ENCODE measurements around the gene SS18L1. TPM values are rescaled to one million over a fixed set of nuclear protein-coding genes. Genes with fewer than 3 reads are reported as not detected.
A peak's percentile ranks its signal among the peaks of the same experiment; 100 is the strongest.

The SS18L1 gene
- total RNA-seq, 1 donor from 2014 or later: 5.5 TPM

GRCh38 chr20:62168890-62169435 is 25.4 kb downstream of the SS18L1 start:
- no peak for DNase-seq (ENCODE audit: low spot score)

DNA sequence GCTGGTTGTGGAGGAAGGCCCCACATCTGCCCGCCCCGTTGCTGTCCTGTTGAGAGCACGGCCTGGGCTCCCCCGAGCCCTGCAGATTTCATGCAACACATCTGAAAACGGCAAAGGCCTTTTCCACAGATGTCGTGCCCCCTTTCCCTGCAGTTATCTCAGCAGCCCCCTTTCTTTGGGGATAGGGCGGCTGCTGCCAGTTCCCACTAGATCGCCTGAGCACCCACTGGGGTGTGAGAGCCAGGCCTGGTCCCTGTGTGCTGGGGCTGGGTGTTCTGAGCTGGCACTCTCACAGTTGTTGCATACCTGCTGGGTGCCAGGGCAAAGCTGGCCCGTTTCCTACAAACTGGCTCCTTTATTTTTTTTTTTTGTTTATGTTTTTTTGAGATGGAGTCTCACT is 27.0 kb downstream of the SS18L1 start:
- no peak for DNase-seq (ENCODE audit: low spot score)

GRCh38 chr20:62171245-62171644 is 27.7 kb downstream of the SS18L1 start:
- DNase-seq (ENCODE audit: low spot score): no peak

DNA sequence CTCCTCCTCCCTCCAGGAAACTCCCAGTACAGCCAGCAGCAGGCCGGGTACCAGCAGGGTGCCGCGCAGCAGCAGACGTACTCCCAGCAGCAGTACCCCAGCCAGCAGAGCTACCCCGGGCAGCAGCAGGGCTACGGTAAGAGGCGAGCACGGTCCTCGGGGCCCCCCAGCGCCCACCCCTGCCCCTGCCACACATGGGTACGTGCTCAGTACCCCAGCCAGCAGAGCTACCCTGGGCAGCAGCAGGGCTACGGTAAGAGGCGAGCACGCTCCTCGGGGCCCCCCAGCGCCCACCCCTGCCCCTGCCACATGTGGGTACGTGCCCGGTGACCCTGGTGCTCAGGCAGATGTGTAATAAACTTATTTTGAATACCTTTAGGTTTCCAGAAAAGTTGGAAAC is 29.1 kb downstream of the SS18L1 start:
- DNase-seq (ENCODE audit: low spot score): no peak

DNA sequence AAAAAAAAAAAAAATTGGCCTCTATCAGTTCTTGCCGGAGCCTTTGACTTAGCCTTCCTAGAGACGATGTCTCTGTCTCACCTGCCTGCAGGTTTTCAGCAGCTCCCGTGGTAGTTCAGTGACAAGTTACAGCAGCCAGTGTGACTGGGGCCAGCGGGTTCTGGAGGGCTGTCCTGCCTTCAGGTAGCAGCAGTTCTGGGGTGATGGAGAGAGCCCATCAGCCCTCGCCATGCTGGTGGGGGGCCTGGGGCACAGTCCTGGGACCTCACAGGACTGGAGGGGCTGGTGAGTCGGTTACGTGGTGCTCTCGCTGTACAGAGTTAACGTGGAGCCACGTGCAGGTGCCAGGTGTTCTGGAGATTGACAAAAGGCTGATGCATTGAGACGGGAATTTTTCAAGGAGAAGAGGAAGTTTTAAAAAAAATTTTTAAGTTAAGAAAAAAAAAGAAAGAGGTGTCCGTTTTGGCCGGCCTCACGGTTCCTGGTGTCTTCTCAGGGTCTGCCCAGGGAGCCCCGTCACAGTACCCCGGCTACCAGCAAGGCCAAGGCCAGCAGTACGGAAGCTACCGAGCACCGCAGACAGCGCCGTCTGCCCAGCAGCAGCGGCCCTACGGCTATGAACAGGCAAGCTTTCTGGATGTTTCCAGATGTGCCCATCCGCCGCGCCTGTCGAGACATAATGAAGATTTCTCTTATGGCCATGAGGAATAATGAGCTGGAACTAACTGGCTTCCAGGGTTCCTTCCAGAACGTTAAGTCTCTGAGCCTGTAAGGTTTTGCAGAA is 30.6 kb downstream of the SS18L1 start:
- no peak for DNase-seq (ENCODE audit: low spot score)

- DNase-seq (ENCODE audit: low spot score): no peak
These were observed 31.5 kb downstream of the SS18L1 start for GRCh38 chr20:62174870-62175624.

GRCh38 chr20:62175711-62176110 is 32.1 kb downstream of the SS18L1 start:
- no peak for DNase-seq (ENCODE audit: low spot score)

DNA sequence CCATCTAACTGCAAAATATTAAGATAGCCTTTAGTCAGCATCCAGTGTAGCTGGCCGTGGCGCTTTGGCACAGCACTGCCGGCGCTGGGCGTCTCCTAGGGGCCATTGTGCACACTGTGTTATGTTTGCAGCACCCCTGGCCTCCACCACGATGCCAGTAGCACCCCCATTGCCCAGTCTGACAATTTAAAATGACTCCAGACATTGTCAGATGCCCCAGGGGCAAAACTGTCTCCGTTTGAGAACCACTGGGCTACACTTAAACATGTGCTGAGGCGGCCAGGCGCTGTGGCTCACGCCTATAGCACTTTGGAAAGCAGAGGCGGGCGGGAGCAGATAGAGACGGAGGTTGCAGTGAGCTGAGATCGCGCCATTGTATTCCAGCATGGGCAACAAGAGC is 33.3 kb downstream of the SS18L1 start:
- DNase-seq (ENCODE audit: low spot score): no peak

DNA sequence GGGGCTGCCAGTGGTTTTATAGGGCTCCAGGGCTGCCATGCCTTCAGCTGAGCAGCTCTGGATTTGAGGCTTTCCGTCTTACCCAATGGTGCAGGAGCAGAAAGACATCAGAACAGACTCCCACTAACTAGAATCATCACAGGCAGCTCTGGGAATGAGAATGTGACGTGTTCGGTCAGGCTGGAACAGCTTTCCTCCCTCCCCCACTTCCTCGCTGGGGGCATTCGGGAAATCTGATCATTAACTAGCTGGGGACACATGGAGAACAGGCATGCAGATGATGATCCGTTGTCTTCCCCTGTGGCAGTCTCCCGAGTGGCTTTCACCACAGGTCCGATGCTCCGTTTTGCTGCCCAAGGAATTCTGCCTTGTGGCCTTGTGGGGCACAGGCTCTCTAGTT is 33.7 kb downstream of the SS18L1 start:
- no peak for DNase-seq (ENCODE audit: low spot score)

DNA sequence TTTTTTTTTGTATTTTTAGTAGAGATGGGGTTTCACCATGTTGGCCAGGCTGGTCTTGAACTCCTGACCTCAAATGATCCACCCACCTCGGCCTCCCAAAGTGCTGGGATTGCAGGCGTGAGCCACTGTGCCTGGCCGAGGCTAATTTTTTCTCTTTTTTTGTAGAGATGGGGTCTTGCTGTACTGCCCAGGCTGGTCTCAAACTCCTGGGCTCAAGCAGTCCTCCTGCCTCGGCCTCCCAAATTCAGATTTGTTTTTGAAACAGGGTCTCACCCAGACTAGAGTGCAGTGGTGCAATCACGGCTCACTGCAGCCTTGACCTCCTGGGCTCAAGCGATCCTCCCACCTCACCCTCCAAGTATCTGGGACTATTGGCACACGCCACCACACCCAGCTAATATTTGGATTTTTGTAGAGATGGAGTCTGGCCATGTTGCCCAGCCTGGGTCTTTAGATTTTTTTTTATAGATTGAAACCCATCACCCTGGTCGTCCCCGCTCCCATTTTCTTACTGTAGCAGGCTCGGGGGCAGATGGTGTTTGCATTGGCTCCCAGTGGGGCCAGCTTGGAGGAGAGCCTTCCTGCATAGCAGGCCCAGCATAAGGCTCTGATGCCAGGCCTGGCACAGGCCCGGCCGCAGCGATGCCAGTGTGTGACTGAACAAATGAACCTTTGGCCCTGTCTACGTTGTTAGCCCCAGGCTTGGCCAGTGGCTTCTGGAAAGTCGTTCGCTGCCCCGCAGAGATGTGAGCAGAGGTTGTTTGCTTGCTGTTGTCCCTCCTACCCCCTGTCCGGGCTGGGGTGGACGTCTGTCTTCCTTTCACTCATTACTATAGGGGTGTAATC is 35.0 kb downstream of the SS18L1 start:
- no peak for DNase-seq (ENCODE audit: low spot score)

DNA sequence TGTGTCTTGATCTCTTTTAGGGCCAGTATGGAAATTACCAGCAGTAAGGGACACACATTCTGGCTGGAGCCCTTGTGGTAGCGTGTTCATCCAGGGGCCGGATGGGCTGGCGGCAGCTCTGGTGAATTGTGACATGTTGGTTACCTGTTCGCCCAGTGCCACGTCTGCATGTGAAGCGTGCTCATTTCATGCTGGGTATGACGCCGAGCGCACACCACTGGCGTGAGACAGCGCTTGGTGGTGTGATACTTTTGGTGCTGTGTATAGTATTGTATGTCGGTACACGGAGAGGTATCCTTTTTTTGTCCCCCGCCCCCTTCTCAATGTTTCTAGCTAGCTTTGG is 35.6 kb downstream of the SS18L1 start:
- no peak for DNase-seq (ENCODE audit: low spot score)

DNA sequence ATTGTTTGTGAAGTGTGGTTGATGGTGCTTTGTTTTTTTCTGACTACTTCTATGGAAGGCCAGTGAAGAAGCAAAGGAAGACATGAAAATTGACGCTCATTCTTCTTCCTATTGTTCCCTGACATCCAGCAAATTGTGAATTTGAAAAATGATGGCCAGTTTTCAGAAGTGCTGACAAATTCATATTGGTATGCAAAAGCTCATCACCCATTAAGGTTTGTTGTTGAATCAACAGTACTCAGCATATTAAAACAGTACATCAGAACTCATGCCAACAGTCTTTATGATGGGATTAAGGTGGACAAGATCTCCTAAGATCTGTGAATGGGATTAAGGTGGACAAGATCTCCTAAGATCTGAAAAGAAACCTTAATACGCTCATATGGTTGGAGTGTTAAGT is 38.2 kb downstream of the SS18L1 start:
- no peak for DNase-seq (ENCODE audit: low spot score)

- DNase-seq (ENCODE audit: low spot score): peak; percentile 98
These were observed 39.2 kb downstream of the SS18L1 start, which contains the start of gene MTG2 for GRCh38 chr20:62182469-62183425. Gene MTG2 (plus strand): TSS chr20:62183028. CDS start chr20:62193421, 10,393 bp downstream.

DNA sequence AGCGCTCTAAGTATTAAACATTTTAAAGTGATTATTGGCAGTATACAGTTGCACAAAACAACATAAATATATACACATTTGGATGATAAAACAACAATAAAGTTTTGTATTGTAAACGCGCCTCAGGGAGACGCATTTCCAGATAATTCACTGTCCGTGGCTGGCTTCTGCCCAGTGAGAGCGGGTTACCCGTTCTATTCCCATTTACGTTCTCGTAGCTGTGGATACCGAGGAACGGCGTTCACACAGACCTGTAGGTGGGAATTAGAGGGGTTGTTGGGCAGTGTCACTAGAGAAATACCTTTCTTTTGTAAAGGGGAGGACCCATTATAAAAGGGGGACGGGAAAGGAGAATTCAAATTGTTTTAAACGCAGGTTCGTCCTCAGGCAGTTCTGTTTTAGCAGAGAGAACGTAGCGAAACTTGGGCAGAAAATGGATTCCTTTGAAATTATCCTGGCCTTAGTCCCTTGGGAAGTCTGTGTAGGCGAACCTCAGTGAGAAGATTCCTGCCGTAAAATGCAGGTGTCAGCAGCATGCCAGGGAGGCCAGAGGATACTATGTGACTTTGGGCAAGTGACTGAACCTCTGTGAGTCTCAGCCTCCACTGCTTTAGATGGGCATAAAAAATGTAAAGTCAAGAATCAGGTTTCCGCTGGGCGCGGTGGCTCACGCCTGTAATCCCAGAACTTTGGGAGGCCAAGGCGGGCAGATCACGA is 40.0 kb downstream of the SS18L1 start:
- DNase-seq (ENCODE audit: low spot score): no peak

DNA sequence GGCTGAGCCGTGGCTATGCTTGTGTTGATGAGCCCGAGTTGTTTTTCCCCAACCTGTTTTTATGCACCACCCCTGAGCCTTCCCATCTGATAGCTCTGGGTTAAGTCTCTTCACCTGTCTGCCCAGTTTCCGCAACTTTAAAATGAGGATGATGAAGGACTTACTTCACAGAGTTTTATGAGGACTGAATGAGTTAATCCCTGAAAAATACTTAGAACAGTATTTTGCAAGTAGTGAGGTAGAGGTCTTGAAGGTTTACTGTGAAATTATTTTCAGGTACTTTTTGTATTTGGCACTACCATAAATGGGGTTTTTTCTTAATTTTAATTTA is 42.5 kb downstream of the SS18L1 start:
- no peak for DNase-seq (ENCODE audit: low spot score)

DNA sequence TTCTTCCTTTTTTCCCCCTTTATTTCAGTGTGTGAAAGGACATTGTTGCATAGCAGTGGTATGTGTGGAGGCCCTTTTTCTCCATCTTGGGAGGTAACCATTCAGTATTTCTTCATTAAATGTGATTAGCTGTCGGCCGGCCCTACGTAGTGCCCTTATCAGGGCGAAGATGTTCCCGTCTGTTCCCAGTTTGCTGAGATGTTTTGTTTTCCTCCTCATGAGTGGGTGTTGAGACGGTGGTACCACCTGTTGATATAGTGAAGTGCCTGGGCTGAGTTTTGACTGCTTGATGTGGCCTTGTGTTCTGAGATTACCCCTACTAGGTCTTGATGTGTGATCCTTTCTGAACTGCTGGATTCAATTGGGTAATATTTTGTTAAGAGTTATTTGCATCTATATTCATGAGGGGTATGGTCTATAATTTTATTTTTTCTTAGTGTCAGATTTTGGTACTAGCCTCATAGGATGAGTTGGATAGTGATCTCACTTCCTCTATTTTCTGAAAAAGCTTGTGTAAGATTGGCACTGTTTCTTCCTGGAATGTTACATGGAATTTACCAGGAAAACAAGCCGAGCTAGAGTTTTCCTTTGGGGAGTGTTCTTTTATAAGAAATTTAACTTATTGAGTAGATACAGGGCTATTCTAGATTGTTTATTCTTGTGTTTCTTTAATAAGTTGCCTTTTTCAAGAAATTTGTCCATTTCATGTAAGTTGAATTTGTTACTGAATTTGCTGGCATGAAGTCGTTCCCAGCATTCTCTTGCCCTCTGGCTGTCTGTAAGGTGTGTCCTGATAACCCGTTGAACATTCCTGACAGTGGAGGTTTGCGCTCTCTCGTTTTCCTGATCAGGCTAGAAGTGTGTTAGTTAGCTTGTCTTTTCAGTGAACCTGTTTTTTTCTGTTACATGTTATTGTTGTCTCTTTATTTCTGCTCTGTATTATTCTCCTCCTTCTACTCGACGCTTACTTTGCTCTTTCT is 43.6 kb downstream of the SS18L1 start:
- no peak for DNase-seq (ENCODE audit: low spot score)

DNA sequence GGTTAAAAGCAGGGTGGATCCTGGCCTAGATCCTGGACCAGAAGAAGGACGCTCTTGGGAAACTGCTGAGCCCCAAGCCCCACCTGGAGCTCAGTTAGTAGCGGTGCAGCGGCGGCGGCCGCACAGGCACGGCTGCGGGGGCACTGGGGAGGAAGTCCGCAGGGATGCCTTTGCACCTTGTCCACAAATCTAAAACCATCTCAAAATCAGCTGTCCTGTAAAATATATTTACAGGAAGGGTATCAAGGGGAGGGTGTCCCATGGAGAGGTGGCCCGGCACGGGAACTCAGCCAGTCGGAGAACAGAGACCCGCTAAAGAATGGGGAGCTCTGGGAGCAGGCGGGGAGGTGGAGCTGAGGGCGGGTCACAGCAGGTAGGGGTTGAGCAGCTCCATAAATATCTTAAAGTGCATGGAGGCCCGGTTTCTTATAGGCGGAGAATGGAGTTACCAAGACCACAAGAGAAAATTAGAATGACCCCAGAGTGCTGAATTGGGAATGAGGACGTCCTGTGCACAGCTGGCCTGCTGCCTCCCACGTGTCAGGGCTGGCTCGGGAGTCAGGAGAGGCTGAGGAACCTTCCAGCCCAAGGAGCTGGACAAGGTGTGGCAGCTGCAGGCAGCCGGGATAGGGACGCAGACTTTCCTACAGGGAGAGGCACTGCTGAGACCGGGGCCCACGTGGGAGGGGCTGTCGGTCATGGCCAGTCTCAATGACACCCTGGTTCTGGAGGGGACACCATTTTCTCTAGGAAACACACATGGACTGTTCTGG is 47.3 kb downstream of the SS18L1 start:
- DNase-seq (ENCODE audit: low spot score): no peak

Measured in umbilical cord (tissue), 2 donors.